MG63 (cell line): ENCODE data around the gene MYMX. TPM values are rescaled to one million over a fixed set of nuclear protein-coding genes. Genes with fewer than 3 reads are reported as not detected.
A peak's percentile ranks its signal among the peaks of the same experiment; 100 is the strongest.

Experiments
- DNase-seq: peaks from one replicate; pipeline ENCODE4 v3.0.0-alpha.2; 2020
- H3K27me3 ChIP-seq: fragments of 250-450 bp; sonication (Bioruptor Pico); 2 replicates; pipeline ENCODE4 v1.5.1; 2020; ENCODE audit warnings: mild to moderate bottlenecking, moderate library complexity
- H3K36me3 ChIP-seq: fragments of 250-450 bp; sonication (Bioruptor Pico); 2 replicates; pipeline ENCODE4 v1.5.1; 2020; ENCODE audit warnings: mild to moderate bottlenecking, moderate library complexity
- H3K4me3 ChIP-seq: fragments of 250-450 bp; sonication (Bioruptor Pico); 2 replicates; pipeline ENCODE4 v1.5.1; 2020; ENCODE audit warnings: mild to moderate bottlenecking, moderate library complexity
- H3K9me3 ChIP-seq: fragments of 250-450 bp; sonication (Bioruptor Pico); 2 replicates; pipeline ENCODE4 v1.5.1; 2020; ENCODE audit warnings: mild to moderate bottlenecking, moderate library complexity
- total RNA-seq: library from RNA; depleted of rRNA; stranded (reverse); fragments of >200 nt; shearing (Covaris generic); gene quantifications from 2 replicates; pipeline ENCODE4 v1.2.3, GENCODE V29; 2014; ENCODE audit warnings: low replicate concordance

MYMX gene
- total RNA-seq, 1 experiment from 2014 or later, result not detected

DNA sequence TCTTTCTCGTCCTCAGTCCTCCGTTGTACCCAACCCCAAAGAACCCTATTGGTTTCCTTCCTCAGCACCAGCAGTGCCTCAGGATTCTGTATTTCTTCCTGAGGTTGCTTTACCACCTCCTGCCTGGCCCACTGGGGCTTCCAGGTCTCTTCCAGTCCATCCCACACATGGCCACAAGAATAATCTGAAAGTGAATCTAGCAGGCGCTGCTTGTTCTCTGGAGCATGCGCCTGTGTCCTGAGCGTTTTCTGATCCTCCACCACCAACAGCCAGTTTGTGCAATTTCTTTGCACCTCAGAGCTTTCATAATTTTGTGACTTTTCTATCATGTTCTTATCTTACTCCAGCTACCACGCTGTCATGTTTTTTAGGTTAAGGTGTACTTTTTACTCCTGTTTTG lies 18.5 kb downstream of the MYMX start:
- Histone ChIP-seq H3K4me3 (no peak overlapping the region), H3K9me3 (no peaks in the 10 kb centered on the region), H3K36me3 (peaks cover 55% of the 10 kb centered on the region), H3K27me3 (no peaks in the 10 kb centered on the region)
- no peak for DNase-seq

DNA sequence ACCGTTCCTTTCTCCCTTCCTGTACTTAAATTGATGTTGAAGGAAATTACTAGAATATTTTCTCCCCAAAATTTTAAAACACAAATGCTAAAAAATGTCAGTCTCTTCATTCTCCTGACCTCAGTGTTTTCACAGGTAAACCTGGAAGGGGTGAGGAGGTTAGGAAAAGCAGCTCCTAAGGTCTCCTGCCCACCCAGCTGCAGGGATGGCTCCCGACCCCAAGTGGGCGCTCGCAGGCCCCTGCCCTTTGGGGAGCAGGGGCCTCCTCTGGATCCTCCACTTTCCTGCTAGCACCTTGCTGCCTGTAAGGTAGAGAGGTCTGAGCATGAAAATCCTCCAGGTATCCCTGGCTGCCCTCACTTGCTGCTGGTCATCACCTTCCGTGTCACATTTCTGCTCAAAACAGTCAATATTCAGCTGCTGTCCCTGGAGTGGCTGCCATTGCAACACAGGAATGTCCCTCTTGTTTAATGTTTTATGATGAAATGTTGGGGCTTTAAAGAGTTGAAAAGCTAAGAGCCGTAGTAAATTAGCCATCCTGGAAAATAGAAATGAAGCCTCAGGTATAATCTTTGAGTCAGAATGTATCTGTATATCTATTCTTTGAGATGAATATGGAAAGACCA lies 19.3 kb downstream of the MYMX start:
- Histone ChIP-seq H3K36me3 (peaks cover 47% of the 10 kb centered on the region), H3K9me3 (no peaks in the 10 kb centered on the region), H3K4me3 (no peak overlapping the region), H3K27me3 (no peaks in the 10 kb centered on the region)
- DNase-seq, result no peak

DNA sequence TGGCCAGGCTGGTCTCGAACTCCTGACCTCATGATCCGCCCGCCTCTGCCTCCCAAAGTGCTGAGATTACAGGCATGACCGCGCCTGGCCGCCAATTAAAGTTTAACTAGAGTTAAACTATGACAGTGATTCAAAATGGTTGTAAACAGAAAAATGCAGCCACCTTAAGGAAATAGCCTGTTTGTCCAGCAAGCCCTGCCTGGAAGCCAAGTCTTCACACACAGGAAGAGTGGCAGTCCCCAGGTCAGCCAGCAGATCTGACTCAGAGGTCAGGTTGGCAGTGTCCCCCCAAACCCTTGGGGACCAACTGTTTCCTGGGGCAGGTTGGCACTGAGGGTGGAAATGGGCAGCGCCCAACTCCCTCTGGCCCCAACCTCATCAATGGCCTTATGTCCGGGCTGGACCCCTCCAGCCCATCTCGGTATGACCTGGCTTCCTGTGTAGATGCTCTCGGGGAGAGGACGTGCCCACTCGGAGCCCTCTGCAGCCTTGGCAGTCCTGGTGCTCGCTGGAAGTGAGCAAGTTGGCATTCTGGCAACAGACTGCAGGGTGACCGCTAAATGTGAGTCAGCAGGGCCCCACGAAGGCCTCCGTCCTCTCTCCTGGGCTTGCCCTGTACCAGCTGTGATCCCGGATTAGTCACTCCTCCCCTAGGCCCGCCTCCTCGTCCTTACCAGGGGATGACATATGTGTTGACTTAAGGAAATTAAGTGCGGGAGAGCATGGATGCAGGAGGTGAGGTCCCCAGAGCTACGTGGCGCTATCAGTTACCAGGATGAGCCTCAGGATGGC lies 20.5 kb downstream of the MYMX start:
- DNase-seq, result peak; percentile 100
- H3K9me3 ChIP-seq, result no peaks in the 10 kb centered on the region

DNA sequence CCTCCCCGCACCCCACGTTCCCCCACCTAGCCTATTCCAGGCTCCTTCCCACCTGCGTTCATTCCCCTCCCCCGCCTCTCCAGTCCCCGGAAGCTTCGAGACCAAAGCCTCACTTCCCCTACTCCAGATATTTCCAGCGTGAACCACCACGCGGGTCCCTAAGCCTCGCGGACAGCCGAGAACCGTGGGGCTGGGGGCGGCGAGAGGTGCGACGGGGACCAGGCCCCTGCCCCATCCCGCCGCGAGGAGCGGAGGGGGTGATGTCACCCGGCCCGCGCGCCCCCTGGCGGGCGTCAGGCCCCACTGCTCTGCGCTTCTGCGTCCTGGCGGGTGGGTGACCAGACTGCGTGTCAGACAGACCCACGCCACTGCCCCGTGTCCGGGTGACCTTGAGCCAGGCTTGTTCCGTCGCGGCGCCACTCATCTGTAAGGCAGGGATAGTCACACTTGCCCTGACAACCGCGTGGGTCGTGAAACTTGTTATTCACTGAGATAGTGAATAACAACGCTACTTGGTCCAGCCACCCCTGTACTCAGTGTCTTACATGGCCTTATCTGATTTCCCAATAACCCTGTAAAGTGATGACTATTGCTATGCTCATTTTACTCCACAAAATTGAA lies 21.2 kb downstream of the MYMX start:
- Histone ChIP-seq H3K9me3 (no peaks in the 10 kb centered on the region), H3K27me3 (no peaks in the 10 kb centered on the region)
- peak; percentile 97 for DNase-seq

More for the DNA sequence above, 20.5 kb downstream of the MYMX start:
- Histone ChIP-seq H3K4me3 (peak overlapping the region; percentile 47), H3K36me3 (peaks cover 35% of the 10 kb centered on the region), H3K27me3 (no peaks in the 10 kb centered on the region)

DNA sequence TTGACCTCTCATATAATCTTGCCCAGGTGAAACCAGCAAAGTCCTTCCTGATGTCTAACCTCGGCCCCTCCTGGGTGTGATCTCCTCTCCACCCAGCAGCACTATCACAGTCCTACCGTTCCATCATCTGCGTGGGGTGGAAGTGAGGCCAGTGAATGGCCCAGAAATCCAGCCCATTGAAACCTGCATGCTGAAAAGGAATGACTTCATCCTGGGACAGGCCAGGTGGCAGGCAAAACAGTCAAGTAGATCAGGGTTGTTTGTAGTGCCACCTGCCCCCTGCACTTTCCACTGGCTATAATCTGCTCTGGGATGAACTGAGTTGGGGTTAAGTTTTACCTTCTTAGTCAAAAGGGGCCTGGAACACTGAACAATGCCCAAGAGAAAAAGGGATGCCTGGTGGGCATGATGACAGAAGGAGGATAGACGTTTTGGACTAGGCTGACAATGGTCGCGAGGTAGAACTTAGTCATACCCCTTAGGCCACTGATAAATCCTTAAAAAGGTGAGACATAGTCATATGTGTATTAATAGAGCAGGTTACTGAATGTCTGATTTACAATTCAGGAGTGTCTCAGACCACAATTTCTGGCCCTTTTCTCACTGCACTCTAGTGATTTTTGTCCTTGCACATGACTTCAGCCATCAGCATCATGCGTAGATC lies 22.1 kb downstream of the MYMX start:
- Histone ChIP-seq H3K9me3 (no peaks in the 10 kb centered on the region), H3K36me3 (peaks cover 19% of the 10 kb centered on the region), H3K27me3 (no peaks in the 10 kb centered on the region), H3K4me3 (no peak overlapping the region)
- DNase-seq, result no peak

More for the DNA sequence above, 21.2 kb downstream of the MYMX start:
- peak overlapping the region; percentile 47 for H3K4me3 ChIP-seq
- peaks cover 28% of the 10 kb centered on the region for H3K36me3 ChIP-seq

DNA sequence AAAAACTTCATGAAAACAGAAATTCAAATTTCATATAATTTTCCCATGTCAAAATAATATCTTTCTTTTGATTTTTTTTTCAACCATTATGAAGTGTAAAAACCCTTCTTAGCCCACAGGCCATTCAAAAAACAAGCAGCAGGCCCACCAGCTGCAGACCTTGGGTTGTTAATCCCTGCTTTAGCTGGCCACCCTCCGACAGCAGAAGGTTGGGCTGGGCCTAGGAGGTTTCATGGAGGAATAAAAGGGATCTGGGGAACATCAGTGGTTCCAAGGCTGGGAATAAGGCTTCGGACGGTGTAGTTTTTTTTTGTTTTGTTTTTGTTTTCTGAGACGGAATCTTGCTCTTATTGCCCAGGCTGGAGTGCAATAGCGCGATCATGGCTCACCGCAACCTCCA lies 26.6 kb downstream of the MYMX start:
- H3K9me3 ChIP-seq, result no peaks in the 10 kb centered on the region
- H3K27me3 ChIP-seq, result no peaks in the 10 kb centered on the region
- DNase-seq, result no peak
- no peak overlapping the region for H3K4me3 ChIP-seq
- peaks cover 14% of the 10 kb centered on the region for H3K36me3 ChIP-seq

DNA sequence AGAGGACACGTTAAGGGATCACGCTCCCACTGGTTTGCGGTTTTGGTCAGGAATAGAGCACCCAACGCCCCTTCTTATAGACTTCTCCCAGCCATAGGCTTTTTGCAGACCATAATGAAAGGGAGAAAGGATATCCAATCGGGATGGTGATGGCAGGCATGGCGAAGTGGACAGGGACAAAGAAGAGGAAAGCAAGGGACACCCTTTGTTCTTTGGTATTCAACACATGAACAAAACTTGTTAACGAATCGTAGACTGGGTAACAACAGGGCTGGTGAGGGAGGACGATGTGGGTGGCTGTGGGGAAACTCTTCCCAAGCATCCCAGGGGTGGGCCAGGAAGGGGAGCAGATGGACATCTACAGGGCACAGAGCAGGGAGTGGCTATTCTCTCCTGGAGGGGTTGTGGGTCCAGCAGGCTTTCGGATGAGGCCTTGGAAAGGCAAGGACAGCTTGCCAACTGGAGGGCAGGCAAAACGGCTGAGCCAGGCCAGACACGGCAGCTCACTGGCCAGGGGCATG lies 28.7 kb downstream of the MYMX start:
- H3K9me3 ChIP-seq, result no peaks in the 10 kb centered on the region
- peaks cover 35% of the 10 kb centered on the region for H3K36me3 ChIP-seq
- no peak for DNase-seq
- H3K4me3 ChIP-seq, result peak overlapping the region; percentile 100
- H3K27me3 ChIP-seq, result no peaks in the 10 kb centered on the region

DNA sequence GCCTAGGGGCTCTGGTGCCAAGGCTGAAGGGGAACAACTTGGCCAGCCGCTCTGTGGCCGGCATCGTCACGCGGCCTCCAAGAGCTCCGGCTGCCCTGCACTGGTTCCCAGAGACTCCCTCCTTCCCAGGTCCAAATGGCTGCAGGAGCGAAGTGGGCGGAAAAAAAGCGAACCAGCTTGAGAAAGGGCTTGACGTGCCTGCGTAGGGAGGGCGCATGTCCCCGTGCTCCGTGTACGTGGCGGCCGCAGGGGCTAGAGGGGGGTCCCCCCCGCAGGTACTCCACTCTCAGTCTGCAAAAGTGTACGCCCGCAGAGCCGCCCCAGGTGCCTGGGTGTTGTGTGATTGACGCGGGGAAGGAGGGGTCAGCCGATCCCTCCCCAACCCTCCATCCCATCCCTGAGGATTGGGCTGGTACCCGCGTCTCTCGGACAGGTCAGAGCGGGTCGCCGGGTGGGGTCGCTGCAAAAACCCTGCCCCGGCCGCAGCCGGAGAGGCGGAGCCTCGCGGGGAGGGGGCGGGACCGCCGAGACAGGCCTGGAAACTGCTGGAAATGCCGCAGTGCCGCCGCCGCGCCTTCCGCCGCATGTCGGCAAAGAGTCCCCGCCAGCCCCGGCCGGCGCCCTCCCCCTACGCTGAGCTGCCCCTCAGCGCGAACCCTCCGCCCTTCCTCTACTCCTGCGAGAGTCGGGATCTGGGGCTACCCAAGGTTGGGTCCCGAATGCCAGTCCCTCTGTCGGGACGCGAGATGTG lies 29.4 kb downstream of the MYMX start:
- H3K27me3 ChIP-seq, result no peaks in the 10 kb centered on the region
- H3K4me3 ChIP-seq, result peak overlapping the region; percentile 100
- peak; percentile 100 for DNase-seq

DNA sequence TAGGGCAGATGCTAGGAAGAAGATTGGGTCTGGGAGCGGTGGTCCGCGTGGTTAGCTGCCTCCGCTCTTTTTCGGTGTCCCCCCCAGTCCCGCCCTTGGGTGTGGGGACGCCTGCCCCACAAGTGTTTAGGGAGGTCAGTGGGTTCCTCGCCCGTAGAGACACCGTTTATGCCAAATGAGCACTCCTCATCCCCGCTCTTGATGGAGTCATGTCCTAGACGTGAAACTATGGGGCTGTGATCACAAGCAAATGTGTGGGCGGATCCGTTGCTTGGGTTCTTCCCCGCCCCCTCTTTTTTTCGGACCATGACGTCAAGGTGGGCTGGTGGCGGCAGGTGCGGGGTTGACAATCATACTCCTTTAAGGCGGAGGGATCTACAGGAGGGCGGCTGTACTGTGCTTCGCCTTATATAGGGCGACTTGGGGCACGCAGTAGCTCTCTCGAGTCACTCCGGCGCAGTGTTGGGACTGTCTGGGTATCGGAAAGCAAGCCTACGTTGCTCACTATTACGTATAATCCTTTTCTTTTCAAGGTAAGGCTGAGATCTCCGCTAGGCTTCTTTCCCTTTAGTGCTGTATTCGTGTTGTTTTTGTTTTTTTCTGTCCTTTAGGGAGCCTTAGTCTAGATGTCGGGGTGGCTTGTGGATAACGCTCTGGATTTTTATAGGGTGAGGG lies 30.1 kb downstream of the MYMX start, which contains the start of gene HSP90AB1:
Gene HSP90AB1 (plus strand): TSS at position 439 of the 675 bp plus-strand sequence. CDS start 1,529 bp downstream, outside the sequence.
- no peaks in the 10 kb centered on the region for H3K9me3 ChIP-seq
- H3K36me3 ChIP-seq, result peaks cover 49% of the 10 kb centered on the region
- DNase-seq, result peak; percentile 100
- no peaks in the 10 kb centered on the region for H3K27me3 ChIP-seq
- peak within 1 kb of the TSS; percentile 100 for H3K4me3 ChIP-seq

More for the DNA sequence above, 29.4 kb downstream of the MYMX start:
- Histone ChIP-seq H3K36me3 (peaks cover 42% of the 10 kb centered on the region), H3K9me3 (no peaks in the 10 kb centered on the region)

DNA sequence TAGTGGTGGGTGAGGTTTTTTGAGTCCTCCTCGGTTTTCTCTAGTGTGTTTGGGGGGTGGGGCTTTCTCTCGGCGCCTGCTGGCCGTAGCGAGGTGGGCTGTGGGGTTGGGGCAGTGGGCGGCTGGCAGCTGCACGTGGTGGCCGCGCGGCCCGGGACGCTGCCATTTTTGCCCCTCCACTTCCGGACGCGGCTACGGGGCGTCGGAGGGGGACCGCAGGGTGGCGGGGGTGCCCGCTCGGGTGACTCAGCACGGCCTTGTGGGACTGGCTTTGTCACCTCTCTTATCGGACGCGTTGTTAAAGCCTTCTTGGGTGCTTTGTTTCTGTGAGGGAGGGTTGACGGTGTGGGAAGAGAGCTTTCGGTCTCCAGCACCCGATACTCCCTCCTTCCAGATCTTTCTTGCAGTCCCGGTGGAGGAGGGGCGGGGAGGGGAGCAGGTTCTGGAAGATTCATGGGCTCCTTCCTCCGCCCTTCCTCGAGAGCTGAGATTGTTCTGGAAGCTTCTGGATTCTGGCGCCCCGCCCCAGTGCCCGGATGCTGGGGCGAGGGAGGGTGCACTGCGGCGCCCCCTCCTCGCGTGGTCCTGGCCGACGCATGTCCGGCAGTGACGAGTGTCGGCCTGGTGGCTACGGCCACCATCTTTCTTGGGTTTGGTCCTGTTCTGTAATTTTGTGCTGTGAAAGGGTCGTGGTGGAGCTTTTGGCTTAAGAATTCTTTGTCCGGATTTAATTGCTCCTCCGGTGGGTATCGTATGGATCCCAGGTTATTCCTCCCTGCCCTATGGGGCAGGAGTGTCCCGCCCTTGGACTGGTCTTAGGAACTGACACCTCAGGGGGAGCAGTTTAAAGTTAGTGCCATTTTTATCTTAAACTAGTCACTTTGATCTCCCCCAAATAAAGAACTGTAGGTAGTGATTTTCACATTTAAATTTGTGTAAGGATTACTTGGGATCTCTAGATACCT lies 30.9 kb downstream of the MYMX start:
- Histone ChIP-seq H3K36me3 (peaks cover 57% of the 10 kb centered on the region), H3K4me3 (peak overlapping the region; percentile 100), H3K27me3 (no peaks in the 10 kb centered on the region), H3K9me3 (no peaks in the 10 kb centered on the region)
- peak; percentile 96 for DNase-seq

DNA sequence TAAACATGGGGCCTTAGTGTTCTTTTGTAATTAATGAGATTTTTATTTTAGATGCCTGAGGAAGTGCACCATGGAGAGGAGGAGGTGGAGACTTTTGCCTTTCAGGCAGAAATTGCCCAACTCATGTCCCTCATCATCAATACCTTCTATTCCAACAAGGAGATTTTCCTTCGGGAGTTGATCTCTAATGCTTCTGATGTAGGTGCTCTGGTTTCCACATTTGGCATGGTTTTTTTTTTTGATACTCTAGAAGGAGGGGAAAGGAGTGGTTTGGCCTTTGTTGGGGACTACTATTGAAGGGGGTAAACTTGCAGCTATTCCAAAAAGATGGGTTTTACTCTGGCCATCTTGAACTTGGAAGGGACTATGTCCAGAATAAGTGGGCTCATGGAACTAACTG lies 31.9 kb downstream of the MYMX start:
- H3K36me3 ChIP-seq, result peaks cover 67% of the 10 kb centered on the region

DNA sequence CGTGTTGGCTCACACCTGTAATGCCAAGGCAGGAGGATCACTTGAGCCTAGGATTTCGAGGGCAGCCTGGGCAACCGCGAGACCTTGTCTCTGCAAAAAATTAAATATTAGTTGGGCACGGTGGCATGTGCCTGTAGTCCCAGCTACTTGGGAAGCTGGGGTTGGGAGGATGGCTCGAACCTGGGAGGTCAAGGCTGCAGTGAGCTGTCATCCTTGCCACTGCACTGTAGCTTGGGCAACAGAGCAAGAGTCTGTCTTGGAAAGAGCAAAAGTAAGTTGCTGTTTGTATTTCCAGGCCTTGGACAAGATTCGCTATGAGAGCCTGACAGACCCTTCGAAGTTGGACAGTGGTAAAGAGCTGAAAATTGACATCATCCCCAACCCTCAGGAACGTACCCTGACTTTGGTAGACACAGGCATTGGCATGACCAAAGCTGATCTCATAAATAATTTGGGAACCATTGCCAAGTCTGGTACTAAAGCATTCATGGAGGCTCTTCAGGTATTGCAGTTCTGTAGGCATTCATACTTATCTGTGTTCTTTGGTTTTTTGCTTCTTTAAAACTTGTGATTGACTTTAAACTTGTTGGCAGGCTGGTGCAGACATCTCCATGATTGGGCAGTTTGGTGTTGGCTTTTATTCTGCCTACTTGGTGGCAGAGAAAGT lies 32.5 kb downstream of the MYMX start:
- H3K4me3 ChIP-seq, result peak overlapping the region; percentile 100
- H3K27me3 ChIP-seq, result no peaks in the 10 kb centered on the region
- no peak for DNase-seq
- no peaks in the 10 kb centered on the region for H3K9me3 ChIP-seq
- H3K36me3 ChIP-seq, result peaks cover 73% of the 10 kb centered on the region

More for the DNA sequence above, 31.9 kb downstream of the MYMX start:
- Histone ChIP-seq H3K9me3 (no peaks in the 10 kb centered on the region), H3K27me3 (no peaks in the 10 kb centered on the region), H3K4me3 (peak overlapping the region; percentile 100)
- no peak for DNase-seq

DNA sequence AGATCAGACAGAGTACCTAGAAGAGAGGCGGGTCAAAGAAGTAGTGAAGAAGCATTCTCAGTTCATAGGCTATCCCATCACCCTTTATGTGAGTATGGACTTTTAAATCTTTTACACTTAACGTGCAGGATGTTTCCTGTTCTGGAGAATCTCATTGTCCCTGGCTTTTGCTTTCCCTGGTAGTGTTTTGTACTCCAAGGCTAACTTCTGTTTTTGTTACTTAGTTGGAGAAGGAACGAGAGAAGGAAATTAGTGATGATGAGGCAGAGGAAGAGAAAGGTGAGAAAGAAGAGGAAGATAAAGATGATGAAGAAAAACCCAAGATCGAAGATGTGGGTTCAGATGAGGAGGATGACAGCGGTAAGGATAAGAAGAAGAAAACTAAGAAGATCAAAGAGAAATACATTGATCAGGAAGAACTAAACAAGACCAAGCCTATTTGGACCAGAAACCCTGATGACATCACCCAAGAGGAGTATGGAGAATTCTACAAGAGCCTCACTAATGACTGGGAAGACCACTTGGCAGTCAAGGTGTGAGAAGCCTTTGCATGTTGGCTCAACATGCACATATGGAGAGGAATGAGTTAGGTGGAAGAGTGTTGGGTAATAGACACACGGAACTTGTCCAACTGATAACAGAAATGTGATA lies 33.5 kb downstream of the MYMX start:
- no peaks in the 10 kb centered on the region for H3K27me3 ChIP-seq
- no peaks in the 10 kb centered on the region for H3K9me3 ChIP-seq
- DNase-seq, result no peak
- peaks cover 83% of the 10 kb centered on the region for H3K36me3 ChIP-seq
- H3K4me3 ChIP-seq, result peak overlapping the region; percentile 100

DNA sequence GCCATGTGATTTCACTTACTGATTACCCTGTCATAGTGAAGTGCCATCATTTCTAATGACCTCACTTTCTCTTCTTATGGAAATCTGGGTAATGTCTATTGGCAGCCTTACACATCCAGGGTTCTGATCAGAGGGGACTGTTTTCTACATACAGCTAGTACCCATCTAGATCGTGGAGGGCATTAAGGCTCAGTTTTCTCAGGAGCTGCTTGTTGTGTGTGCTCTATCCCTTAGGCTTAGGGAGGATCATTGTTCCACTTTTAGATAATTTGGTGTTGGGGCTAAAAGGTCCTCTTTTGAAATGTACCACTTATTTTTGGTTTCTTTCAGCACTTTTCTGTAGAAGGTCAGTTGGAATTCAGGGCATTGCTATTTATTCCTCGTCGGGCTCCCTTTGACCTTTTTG lies 34.0 kb downstream of the MYMX start:
- H3K27me3 ChIP-seq, result no peaks in the 10 kb centered on the region

More for the DNA sequence above, 34.0 kb downstream of the MYMX start:
- Histone ChIP-seq H3K36me3 (peaks cover 88% of the 10 kb centered on the region), H3K9me3 (no peaks in the 10 kb centered on the region), H3K4me3 (peak overlapping the region; percentile 3)
- no peak for DNase-seq
